Tibial artery (tissue), 4 donors: ENCODE results near the gene NCOR2.

Experiments
- DNase-seq, 2 donors: peaks; one replicate each; pipeline ENCODE4 v3.0.0-alpha.2; 2019
- H3K27ac ChIP-seq, 2 donors: fragments of 200-600 bp; sonication (generic) in 1 of 2; 1 replicate in 1 of 2; 2 replicates in 1 of 2; pipeline ENCODE4 v1.5.1; 2018 to 2019; ENCODE audit warnings: mild to moderate bottlenecking in 1 of 2
- H3K27me3 ChIP-seq, 2 donors: fragments of 200-600 bp; sonication (generic) in 1 of 2; one replicate each; pipeline versions ENCODE4 v1.5.1 to v1.6.0; 2016 to 2019
- H3K36me3 ChIP-seq, 3 donors: fragments of 200-600 bp; sonication (generic) in 2 of 3; one replicate each; pipeline ENCODE4 v1.5.1; 2016 to 2019; ENCODE audit warnings: mild to moderate bottlenecking in 2 of 3
- H3K4me1 ChIP-seq, 4 donors: fragments of 200-600 bp; sonication (generic) in 2 of 4; 1 replicate in 3 of 4; 2 replicates in 1 of 4; pipeline ENCODE4 v1.5.1; 2016 to 2019
- H3K4me3 ChIP-seq, 2 donors: fragments of 200-600 bp; sonication (generic) in 1 of 2; 1 replicate in 1 of 2; 2 replicates in 1 of 2; pipeline ENCODE4 v1.5.1; 2018 to 2019; ENCODE audit warnings: mild to moderate bottlenecking in 2 of 2
- H3K9me3 ChIP-seq, 3 donors: fragments of 200-600 bp; sonication (generic) in 1 of 3; one replicate each; pipeline ENCODE4 v1.5.1; 2016 to 2019
- intact Hi-C: fragments of 100-400 bp; cut with DNase I; formaldehyde crosslinking; loops from one replicate; pipeline ENCODE4 v1.15.0; 2023; ENCODE audit warnings: low total_unique reads
- TF ChIP-seq, protein P1 (sequence below), 2 experiments: fragments of 200-600 bp in 1 of 2; fragments of 450-650 bp in 1 of 2; IDR thresholded peaks; one replicate each; pipeline ENCODE4 v1.5.1; 2017 to 2019; ENCODE audit warnings: antibody characterized with exemption in 2 of 2, mild to moderate bottlenecking in 1 of 2, moderate library complexity in 1 of 2

The NCOR2 gene

GRCh38 chr12:124556896-124557501 lies 10.4 kb downstream of the NCOR2 start:
- Histone ChIP-seq H3K4me3 (no peak overlapping the region), H3K27ac (no peak overlapping the region), H3K36me3 (no peaks in the 10 kb centered on the region), H3K9me3 (no peaks in the 10 kb centered on the region), H3K27me3 (no peaks in the 10 kb centered on the region), H3K4me1 (peaks cover 0 to 76% (median 44%) of the 10 kb centered on the region in 4 donors)
- no peak for DNase-seq
- intact Hi-C loops = no loop called here
- TF ChIP-seq, protein P1, sequence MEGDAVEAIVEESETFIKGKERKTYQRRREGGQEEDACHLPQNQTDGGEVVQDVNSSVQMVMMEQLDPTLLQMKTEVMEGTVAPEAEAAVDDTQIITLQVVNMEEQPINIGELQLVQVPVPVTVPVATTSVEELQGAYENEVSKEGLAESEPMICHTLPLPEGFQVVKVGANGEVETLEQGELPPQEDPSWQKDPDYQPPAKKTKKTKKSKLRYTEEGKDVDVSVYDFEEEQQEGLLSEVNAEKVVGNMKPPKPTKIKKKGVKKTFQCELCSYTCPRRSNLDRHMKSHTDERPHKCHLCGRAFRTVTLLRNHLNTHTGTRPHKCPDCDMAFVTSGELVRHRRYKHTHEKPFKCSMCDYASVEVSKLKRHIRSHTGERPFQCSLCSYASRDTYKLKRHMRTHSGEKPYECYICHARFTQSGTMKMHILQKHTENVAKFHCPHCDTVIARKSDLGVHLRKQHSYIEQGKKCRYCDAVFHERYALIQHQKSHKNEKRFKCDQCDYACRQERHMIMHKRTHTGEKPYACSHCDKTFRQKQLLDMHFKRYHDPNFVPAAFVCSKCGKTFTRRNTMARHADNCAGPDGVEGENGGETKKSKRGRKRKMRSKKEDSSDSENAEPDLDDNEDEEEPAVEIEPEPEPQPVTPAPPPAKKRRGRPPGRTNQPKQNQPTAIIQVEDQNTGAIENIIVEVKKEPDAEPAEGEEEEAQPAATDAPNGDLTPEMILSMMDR (IDR thresholded peaks at IDR 0.05) = no peak

DNA sequence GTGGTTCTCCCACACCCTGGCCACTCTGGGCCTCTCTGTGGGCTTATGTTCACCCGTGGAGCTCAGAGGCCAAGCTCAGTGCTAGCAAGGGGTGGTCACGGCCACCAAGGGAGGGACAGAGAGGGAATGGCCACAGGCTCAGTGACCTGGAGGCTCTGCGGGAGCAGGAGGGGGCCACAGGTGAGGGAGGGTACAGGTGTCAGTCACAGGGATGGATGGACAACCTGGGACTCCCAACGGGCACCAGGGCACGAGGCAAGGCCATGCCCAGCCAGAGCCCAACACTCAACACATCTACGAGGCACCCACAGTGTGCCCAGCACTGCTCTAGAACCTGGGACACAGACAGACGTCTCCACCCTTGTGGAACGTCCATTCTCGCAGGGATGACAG lies 11.3 kb downstream of the NCOR2 start:
- Histone ChIP-seq H3K27me3 (no peaks in the 10 kb centered on the region), H3K4me1 (peaks cover 0 to 80% (median 50%) of the 10 kb centered on the region in 4 donors), H3K9me3 (no peaks in the 10 kb centered on the region), H3K36me3 (no peaks in the 10 kb centered on the region), H3K27ac (no peak overlapping the region), H3K4me3 (no peak overlapping the region)
- no peak for DNase-seq
- TF ChIP-seq, protein P1 (IDR thresholded peaks at IDR 0.05) = no peak
- intact Hi-C loops = no loop called here

- peaks cover 0 to 83% (median 55%) of the 10 kb centered on the region in 4 donors for H3K4me1 ChIP-seq
- intact Hi-C loops = no loop called here
Observed at GRCh38 chr12:124555168-124556073, 12.0 kb downstream of the NCOR2 start.

DNA sequence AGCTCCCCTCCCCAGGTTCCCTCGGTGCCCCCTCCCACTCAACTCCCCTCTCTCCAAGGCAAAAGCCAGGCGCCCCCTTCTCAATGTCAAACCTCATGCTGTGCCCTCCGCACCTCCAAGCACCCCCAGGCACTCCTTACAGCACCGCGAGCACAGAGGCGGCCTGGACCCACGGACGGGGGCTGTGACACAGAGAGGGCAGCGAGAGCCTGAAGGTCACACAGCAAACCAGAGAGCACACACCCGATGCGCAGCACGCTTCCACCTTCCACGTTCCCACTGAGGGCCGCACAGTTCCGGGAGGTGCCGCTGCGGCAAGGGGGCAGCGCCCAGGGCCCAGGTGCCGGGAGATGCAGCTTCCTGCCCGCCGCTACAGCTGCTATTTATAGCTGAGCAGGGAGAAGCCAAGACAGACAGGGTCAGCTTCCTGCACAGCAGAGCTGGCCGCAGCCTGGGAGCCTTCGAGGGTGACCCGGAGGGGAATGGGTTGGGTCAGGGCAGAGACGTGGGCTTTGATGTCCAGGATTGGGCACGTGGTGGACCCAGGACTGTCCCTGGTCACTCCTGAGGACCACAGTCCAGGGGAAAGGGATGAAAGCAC lies 12.9 kb downstream of the NCOR2 start:
- Histone ChIP-seq H3K4me1 (peaks cover 0 to 91% (median 62%) of the 10 kb centered on the region in 4 donors), H3K27me3 (no peaks in the 10 kb centered on the region), H3K4me3 (no peak overlapping the region), H3K36me3 (no peaks in the 10 kb centered on the region), H3K9me3 (no peaks in the 10 kb centered on the region), H3K27ac (no peak overlapping the region)
- DNase-seq = no peak
- intact Hi-C loops = no loop called here
- TF ChIP-seq, protein P1 (IDR thresholded peaks at IDR 0.05) = no peak

More at GRCh38 chr12:124555168-124556073, 12.0 kb downstream of the NCOR2 start:
- Histone ChIP-seq H3K27ac (no peak overlapping the region), H3K9me3 (no peaks in the 10 kb centered on the region), H3K4me3 (no peak overlapping the region), H3K27me3 (no peaks in the 10 kb centered on the region), H3K36me3 (no peaks in the 10 kb centered on the region)
- DNase-seq = no peak
- TF ChIP-seq, protein P1 (IDR thresholded peaks at IDR 0.05) = no peak

DNA sequence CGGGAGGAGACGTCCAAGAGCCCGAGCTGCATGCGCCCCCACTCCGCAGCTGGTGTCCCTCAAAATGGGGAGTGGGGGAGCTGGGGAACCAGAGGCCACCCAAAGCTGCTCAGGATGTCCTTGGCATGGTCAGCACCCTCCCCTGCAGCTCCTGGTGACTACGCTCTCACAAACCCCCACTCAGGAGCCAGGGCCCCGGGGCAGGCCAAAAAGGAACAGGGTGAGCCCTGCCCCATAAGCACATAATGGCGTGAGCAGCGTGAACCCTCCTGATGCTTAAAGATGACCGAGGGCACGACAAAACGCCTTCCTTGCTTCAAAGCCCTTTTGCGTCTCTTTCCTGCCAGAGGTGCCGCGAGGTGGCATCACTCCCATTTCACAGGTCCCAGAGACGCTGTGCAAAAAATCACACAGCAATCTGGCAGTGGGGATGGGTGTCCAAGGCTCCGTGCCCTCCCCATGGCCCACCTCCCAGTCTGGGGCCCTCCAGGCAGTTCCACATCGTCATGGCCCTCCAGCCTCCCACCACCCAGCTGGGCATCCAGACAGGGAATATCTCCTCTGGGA lies 13.5 kb downstream of the NCOR2 start:
- H3K4me1 ChIP-seq = peaks cover 0 to 92% (median 68%) of the 10 kb centered on the region in 4 donors

More for the DNA sequence above, 13.5 kb downstream of the NCOR2 start:
- TF ChIP-seq, protein P1 (IDR thresholded peaks at IDR 0.05) = no peak
- no peak overlapping the region for H3K27ac ChIP-seq
- no peak for DNase-seq
- H3K36me3 ChIP-seq = no peaks in the 10 kb centered on the region
- no peak overlapping the region for H3K4me3 ChIP-seq
- intact Hi-C loops = no loop called here
- no peaks in the 10 kb centered on the region for H3K27me3 ChIP-seq
- no peaks in the 10 kb centered on the region for H3K9me3 ChIP-seq
